ENCODE data around the gene HELZ2.

Gene HELZ2

DNA sequence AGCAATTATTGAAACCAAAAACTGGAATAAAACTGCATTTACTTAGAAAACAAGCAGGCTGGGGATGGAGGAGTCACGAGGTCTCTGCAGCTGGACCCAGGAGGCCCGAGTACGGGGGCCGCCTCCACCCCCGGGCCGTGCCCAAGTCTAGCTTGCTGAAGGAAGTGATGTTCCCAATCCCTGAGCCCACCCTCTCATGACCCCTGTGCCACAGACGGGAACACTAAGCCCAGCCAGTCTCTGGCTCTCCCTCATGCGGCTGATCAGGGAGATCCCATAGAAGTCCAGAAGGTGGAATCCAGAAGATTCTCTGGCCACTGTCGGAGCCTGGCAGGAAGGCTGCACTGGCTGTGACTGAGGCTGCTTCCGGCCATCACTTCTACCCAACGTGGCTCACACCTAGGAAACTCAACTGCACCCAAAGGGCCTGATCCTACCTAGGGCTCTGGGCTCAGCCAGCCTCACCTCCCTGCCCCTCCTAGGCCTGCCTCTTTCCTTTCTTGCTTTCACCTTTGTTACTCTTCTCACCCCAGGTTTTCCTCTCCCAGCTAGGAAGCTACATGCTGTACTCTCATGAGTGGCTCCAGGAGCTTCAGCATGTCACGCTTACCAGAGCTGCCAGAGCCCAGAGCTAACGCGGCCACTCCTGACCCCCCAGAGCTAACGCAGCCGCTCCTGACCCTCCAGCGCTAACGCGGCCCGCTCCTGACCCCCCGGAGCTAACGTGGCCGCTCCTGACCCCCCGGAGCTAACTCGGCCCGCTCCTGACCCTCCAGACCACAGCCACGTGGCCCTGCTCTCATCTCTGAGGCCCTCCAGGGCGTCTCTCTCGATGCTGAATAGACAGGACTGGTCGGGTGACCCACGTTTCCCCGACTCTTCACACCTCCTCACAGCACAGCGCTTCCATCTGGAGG, 24.7 kb upstream of the HELZ2 start:
- no peak for DNase-seq (ENCODE audit: low spot score)

DNA sequence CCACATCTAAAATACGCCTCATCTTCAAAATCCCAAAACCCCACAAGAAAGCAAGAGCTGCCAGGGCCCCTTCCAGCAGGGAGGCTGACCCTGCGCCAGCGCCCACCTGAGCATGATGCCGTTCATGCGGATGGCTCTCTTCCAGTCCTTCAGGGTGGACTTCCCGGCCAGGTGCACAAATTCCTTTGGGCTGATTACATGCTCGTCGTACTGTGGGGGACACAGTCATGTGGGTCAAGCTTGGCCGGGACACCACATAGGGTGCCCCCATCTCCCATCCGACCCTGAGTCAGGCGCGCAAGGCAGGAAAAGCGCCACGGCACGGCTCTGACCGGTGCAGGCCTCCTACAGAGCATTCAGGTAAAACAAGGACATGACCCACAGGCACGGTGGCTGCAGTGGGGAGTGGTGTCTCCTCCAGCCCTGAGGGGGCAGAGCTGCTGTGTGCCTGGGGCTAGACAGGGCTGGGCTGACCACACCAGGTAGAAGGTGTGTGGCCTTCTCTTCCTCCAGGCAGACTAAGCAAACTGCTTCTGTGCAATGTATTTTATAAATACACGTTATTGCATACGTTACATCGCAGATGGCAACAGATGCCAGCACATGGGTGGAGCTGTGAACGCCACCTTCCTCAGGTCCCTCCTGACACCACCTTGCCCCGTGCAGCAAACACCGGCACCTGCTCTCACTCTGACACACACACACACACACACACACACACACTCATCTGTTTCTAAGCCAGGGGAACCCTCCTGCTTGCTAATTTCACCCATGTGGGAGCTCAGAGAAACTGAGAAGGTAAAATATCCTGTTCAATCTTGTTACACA, 23.8 kb upstream of the HELZ2 start:
- DNase-seq (ENCODE audit: low spot score): no peak

GRCh38 chr20:63596423-63596822, 22.4 kb upstream of the HELZ2 start:
- no peak for DNase-seq (ENCODE audit: low spot score)

GRCh38 chr20:63595416-63596127, 21.5 kb upstream of the HELZ2 start:
- no peak for DNase-seq (ENCODE audit: low spot score)

- DNase-seq (ENCODE audit: low spot score): peak; percentile 86
These were observed 20.1 kb upstream of the HELZ2 start for GRCh38 chr20:63594043-63594561.

- DNase-seq (ENCODE audit: low spot score): no peak
These were observed 18.6 kb upstream of the HELZ2 start for GRCh38 chr20:63592661-63593060.

GRCh38 chr20:63591786-63592355, 17.8 kb upstream of the HELZ2 start:
- no peak for DNase-seq (ENCODE audit: low spot score)

DNA sequence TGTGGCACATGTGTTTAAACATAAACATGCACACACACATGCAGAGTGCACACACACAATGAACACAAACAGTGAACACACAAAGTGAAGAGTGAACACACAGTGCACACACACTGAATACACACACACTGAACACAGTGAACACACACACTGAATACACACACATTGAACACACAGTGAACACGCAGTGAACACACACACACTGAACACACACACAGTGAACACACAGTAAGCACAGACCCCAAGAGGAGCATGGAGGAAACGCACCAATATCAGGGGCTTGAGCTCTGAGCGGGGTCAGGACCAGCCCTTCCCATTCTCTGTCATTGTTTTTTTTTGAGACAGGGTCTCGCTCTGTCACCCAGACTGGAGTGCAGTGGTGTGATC, 17.1 kb upstream of the HELZ2 start:
- no peak for DNase-seq (ENCODE audit: low spot score)

- no peak for DNase-seq (ENCODE audit: low spot score)
These were observed 16.4 kb upstream of the HELZ2 start for GRCh38 chr20:63590218-63591146.

DNA sequence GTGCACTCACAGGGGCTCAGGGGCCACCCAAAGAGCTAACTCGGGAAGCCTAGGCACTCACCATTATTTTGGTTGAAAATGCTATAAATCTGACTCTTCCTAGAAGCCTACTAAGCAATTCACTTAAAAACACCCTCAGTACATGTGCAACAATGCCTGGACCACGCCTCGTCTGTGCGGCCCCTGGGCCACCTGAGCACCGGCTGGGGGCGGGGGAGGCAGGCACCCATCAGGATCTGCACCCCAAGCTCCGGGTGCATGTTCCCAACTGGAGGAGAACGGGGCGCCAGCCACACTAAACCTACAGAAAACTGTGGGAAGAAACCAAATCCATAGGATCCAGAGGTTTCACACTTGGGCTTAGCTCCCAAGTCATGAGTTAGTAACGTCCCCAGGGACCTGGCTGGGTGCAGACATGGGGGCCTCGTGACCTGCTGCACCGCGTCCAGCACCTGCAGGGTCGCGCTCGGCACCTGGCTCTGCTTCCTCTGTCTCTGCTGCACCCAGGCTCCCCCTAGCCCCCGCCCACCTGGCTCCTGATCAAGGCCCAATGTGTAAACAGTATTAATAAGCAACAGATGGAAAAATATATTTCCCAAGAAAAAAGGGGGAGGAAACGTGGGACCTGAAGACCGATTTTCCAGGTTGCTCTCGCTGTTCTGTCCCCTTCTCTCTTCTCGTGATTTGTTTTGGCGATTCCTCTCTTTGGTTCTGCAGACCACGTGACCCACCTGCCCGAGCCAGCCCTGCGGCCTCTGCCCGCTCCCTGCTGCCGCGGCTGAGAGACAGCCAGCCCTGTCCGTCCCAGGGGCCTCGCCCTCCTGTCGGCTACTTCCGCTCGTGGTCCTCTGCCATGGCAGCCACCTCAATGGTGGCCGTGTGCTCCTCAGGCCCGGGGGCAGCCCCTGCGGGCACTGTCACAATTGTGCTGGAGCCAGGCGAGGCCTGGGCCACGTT, 15.5 kb upstream of the HELZ2 start:
- DNase-seq (ENCODE audit: low spot score): no peak

DNA sequence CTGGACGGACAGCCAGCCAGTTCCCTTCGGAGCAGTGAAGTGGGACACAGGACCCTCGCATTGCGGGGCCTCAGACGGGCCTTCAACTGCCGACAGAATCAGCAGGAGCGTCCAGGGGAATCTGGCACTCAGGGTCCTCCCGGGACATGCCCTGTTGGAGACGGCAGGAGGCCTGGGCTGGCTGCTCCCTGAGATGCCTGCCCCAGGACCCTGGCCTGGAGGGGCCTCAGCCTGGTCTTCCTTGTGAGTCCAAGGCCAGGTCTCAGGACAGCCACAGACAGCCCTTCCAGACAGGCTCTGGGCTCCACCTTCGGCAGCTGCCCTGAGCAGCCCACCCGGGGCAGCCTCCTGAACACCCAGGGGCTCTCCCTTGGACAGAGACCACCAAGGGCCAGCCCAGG, 14.6 kb upstream of the HELZ2 start:
- no peak for DNase-seq (ENCODE audit: low spot score)

DNA sequence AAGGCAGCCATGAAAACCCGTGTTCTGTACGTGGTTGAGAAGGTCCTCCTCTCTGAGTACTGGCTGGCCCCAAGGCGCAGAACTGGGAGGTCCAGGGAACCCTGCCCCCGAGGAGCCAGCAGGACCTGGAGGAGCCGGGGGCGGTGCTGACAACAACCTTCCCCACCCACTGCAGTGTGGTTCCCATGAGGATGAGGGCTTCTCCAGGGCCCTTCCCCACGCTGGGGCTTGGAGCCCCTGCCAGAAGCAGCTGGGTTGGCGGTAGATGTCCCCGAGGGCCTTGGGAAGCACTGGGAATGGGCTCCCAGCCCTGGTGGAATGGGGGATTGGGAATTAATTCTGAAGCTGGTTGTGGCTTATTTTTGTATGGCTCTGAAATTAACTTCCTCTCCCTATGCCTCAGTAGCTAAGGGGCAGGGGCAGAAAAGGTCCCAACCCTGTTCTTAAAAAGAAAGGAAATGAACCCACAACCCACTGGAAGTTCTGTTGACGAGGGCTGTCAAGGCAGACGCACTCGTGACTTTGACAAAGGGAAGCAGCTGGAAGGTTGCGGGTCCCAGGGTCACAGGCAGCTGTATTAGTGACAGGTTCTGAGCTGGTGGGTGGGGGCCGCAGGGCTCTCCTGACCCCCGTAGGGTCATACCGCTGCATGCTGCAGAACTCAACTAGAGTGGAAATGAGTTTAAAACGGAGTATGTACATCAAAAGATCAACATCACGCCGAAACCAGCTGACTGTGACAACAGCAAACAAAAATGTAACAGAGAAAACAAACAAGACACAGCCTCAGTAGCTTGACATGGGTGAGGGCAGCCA, 13.9 kb upstream of the HELZ2 start:
- no peak for DNase-seq (ENCODE audit: low spot score)

DNA sequence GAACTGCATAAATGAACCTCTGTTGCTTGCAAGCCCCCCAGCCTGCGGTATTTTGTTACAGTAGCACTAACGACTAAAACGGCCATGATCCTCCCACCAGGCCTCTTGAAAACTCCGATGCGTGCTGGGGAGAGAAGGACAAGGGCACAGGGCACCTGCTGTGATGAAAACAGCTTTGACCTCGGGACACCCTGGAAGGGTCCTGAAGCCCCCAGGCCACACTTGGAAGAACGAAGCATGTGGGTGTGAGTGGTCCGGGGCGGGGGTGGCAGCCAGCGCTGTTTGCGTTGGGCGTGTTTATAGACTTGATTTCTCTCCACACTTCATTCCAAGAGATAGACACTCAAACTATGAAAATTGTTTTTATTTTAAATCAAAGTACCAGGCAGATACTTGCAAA, 13.2 kb upstream of the HELZ2 start:
- no peak for DNase-seq (ENCODE audit: low spot score)

DNA sequence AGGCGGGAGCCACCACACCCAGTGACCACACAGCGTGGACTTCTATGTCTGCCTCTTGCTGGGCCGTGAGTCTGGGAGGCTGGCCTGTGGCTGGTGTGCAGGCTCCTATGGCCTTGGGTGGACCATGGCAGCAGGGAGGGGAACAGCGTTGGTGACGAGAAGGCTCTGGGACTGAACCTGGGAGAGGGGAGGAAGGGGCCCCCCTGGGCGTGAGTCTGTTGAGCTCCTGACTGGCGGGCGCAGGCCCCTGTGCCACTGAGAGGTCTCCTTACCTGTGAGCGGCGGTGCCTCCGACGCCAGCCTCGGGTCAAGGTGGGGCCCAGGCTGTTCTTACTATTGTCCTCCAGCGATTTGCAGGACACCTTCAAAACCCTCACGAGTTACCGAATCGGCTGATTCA, 12.8 kb upstream of the HELZ2 start:
- no peak for DNase-seq (ENCODE audit: low spot score)

DNA sequence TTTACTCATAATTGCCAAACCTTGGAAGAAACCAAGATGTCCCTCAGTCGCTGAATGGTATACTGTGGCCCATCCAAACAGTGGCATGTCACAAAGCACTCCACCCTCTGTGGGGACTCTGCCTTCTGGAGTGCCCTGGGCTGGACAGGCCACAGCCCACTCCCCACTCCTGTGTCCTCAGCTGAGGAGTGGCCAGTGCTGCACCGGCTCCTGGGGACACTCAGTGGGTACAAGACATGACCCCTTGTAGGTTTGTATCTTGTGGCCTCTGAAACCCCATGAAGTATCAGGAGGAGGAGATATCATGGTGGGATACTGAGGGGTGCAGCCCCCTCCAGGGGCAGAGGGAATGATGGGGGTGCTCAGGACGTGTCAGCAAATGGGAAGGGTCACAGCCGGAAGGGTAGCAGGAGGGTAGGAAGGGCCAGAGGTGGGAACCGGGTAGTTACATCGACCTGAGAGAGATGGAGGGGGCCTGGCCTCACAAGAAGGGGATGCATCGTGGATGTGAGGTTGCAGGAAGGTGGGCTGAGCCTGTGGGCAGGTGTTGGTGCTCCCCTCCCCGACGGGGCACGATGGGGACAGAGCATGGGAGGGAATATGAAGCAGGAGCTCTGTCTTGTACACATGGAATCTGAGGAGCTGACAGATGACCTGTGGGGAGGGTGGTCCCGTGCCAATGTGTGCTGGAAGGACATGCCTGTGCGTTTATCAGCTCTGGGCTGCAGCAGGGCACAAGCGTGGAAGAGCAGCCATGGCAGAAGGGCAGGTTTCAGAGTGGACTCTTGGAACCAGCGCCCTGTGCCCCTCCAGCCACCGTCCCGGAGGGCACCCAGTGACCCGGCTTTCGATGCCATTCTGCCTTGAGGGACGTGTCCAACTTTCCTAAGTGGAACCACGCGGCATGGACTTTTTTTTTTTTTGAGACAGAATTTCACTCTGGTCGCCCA, 11.9 kb upstream of the HELZ2 start:
- no peak for DNase-seq (ENCODE audit: low spot score)

GRCh38 chr20:63582382-63583063, 8.5 kb upstream of the HELZ2 start:
- DNase-seq (ENCODE audit: low spot score): no peak
